Fibroblast of villous mesenchyme (primary cell): Measurements from ENCODE around the gene CELA2B. TPM values are rescaled to one million over a fixed set of nuclear protein-coding genes. Genes with fewer than 3 reads are reported as not detected.

ENCODE experiments used
- DNase-seq: peaks from one replicate; pipeline ENCODE4 v3.0.0-alpha.2; 2010; ENCODE audit warnings: low read depth
- H3K4me3 ChIP-seq: 2 replicates; pipeline ENCODE4 v1.5.1; 2011; ENCODE audit warnings: low read depth, mild to moderate bottlenecking, low read length
- CTCF ChIP-seq: IDR thresholded peaks from 2 replicates; pipeline ENCODE4 v1.5.1; 2012; ENCODE audit warnings: low read depth, mild to moderate bottlenecking, low read length; ENCODE audit not compliant: insufficient read depth
- total RNA-seq: library from RNA; depleted of rRNA; stranded (reverse); fragments of >200 nt; gene quantifications from 2 replicates; pipeline ENCODE4 v1.2.3, GENCODE V29; 2012

CELA2B gene
- total RNA-seq, 1 donor = not detected

GRCh38 chr1:15444468-15445389 lies 31.2 kb upstream of the CELA2B start:
- DNase-seq = no peak
- TF ChIP-seq CTCF = no peak
- H3K4me3 ChIP-seq = no peak overlapping the region

GRCh38 chr1:15445390-15446122 lies 30.3 kb upstream of the CELA2B start:
- TF ChIP-seq CTCF = no peak
- DNase-seq = no peak
- H3K4me3 ChIP-seq = no peak overlapping the region

- no peak for DNase-seq
- TF ChIP-seq CTCF = no peak
- no peak overlapping the region for H3K4me3 ChIP-seq
Measured at GRCh38 chr1:15446212-15446611, 29.7 kb upstream of the CELA2B start.

GRCh38 chr1:15448877-15449462 lies 26.9 kb upstream of the CELA2B start:
- TF ChIP-seq CTCF = no peak
- H3K4me3 ChIP-seq = no peak overlapping the region
- no peak for DNase-seq

GRCh38 chr1:15449567-15449966 lies 26.3 kb upstream of the CELA2B start:
- TF ChIP-seq CTCF = no peak
- DNase-seq = no peak
- H3K4me3 ChIP-seq = no peak overlapping the region

DNA sequence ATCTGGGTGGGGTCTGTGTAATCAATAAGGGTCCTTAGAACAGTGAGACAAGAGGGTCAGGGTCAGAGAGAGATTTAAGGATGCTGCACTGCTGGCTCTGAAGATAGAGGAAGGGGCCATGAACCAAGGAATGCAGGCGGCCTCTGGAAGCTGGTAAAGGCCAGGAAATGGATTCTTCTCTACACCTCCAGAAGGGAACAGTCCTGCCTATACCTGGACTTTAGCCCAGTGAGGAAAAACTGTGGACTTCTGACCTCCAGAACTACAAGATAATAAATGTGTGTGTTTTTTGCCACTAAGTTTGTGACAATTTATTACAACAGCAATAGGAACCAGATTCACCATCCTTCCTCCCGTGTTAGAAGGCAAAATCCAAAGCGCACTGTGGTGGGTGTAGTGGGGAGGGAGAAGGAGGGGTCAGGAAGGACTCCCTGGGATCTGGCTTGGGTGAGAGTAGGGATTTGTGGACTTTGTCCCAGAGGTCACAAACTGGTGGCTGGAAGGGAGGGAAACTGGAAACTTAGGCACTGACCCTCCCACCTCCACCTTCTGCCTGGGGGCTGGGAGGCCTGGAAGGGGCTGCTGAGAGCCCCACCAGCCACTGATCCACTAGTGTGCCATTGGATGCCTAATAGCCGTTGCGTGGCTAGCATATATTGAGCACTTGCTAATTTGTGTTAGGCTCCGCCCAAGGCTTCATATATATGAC lies 24.7 kb upstream of the CELA2B start:
- no peak overlapping the region for H3K4me3 ChIP-seq
- DNase-seq = no peak
- TF ChIP-seq CTCF = no peak
